Keratinocyte (primary cell): Measurements from ENCODE around the gene MRPL41.

Experiments
- CTCF ChIP-seq, 3 experiments: IDR thresholded peaks in 1 of 3; conservative IDR thresholded peaks in 1 of 3; optimal IDR thresholded peaks in 1 of 3; 2 replicates in 2 of 3; 3 replicates in 1 of 3; pipeline versions ENCODE3 to v1.5.1; 2011; ENCODE audit warnings: low read length in 3 of 3, mild to moderate bottlenecking in 3 of 3, moderate library complexity in 2 of 3, control low read depth in 1 of 3, inconsistent platforms in 1 of 3; ENCODE audit not compliant: insufficient read depth in 2 of 3; ENCODE audit errors: extremely low read depth in 1 of 3
- EZH2 ChIP-seq: IDR thresholded peaks from one replicate; pipeline ENCODE4 v1.6.1; 2012; ENCODE audit warnings: inconsistent platforms, mild to moderate bottlenecking, low read length, moderate library complexity

GRCh38 chr9:137530331-137530730, 21.3 kb upstream of the MRPL41 start:
- TF ChIP-seq EZH2 (no peak), CTCF (optimal IDR thresholded peaks at IDR 0.05 in 1 of 3, IDR thresholded peaks at IDR 0.05 in 1 of 3, conservative IDR thresholded peaks at IDR 0.05 in 1 of 3; ENCODE audit: extremely low read depth in 1 of 3, insufficient read depth in 2 of 3, low read length in 3 of 3) (no peak)
